Stimulated activated naive CD8-positive, alpha-beta T cell treated with anti-CD3 and anti-CD28 coated beads, Interleukin-15, amount 100 ng/mL, for 72 hours (primary cell): Measurements from ENCODE around the gene GFOD1.
A peak's percentile ranks its signal among the peaks of the same experiment; 100 is the strongest.

Source experiments
- ATAC-seq: fragments of 150-1000 bp; cut with Tn5 transposase; 2 replicates; pipeline ENCODE4 v1.10.0; 2021; ENCODE audit warnings: mild to moderate bottlenecking, moderate library complexity
- DNase-seq, 2 donors: peaks; one replicate each; pipeline ENCODE4 v3.0.0; 2021 to 2022
- H3K27ac Mint-ChIP-seq, 2 donors: one replicate each; pipeline ENCODE4 v1.8.0; 2022; ENCODE audit warnings: mild to moderate bottlenecking in 2 of 2, mixed read lengths in 2 of 2, moderate library complexity in 2 of 2
- H3K27me3 Mint-ChIP-seq: one replicate; pipeline ENCODE4 v1.8.0; 2022; ENCODE audit warnings: mixed read lengths
- H3K4me1 Mint-ChIP-seq: one replicate; pipeline ENCODE4 v1.8.0; 2022; ENCODE audit warnings: mild to moderate bottlenecking, mixed read lengths
- H3K4me3 Mint-ChIP-seq, 2 donors: one replicate each; pipeline ENCODE4 v1.8.0; 2022; ENCODE audit warnings: mild to moderate bottlenecking in 2 of 2, mixed read lengths in 2 of 2, moderate library complexity in 1 of 2
- H3K9me3 Mint-ChIP-seq, 2 donors: one replicate each; pipeline ENCODE4 v1.8.0; 2022; ENCODE audit warnings: mixed read lengths in 2 of 2

Gene GFOD1

GRCh38 chr6:13480631-13481501 is 6.5 kb downstream of the GFOD1 start:
- ATAC-seq = no peak
- Mint-ChIP-seq H3K9me3 (no peaks in the 10 kb centered on the region), H3K27me3 (no peaks in the 10 kb centered on the region), H3K4me3 (no peak overlapping the region), H3K27ac (peak overlapping the region in 1 of 2 donors; percentile 58), H3K4me1 (peaks cover 60% of the 10 kb centered on the region)
- no peak for DNase-seq

- Mint-ChIP-seq H3K4me1 (peaks cover 51% of the 10 kb centered on the region), H3K4me3 (no peak overlapping the region), H3K27me3 (no peaks in the 10 kb centered on the region), H3K9me3 (no peaks in the 10 kb centered on the region), H3K27ac (no peak overlapping the region)
- ATAC-seq (no peak), DNase-seq (no peak)
Observed at GRCh38 chr6:13479971-13480434, 7.4 kb downstream of the GFOD1 start.

GRCh38 chr6:13479206-13479800 is 8.1 kb downstream of the GFOD1 start:
- Mint-ChIP-seq H3K27ac (no peak overlapping the region), H3K4me1 (peaks cover 45% of the 10 kb centered on the region), H3K9me3 (no peaks in the 10 kb centered on the region), H3K4me3 (no peak overlapping the region), H3K27me3 (no peaks in the 10 kb centered on the region)
- DNase-seq = no peak
- peak; percentile 38 for ATAC-seq

GRCh38 chr6:13478525-13478966 is 8.9 kb downstream of the GFOD1 start:
- DNase-seq = no peak
- Mint-ChIP-seq H3K4me1 (peaks cover 37% of the 10 kb centered on the region), H3K4me3 (peak overlapping the region; percentile 2 to 43), H3K9me3 (no peaks in the 10 kb centered on the region), H3K27ac (peak overlapping the region in 1 of 2 donors; percentile 88), H3K27me3 (no peaks in the 10 kb centered on the region)
- ATAC-seq = peak; percentile 70

GRCh38 chr6:13474787-13475186 is 12.6 kb downstream of the GFOD1 start:
- peaks cover 0 to 5% of the 10 kb centered on the region in 2 donors for H3K9me3 Mint-ChIP-seq
- H3K27ac Mint-ChIP-seq = no peak overlapping the region
- H3K27me3 Mint-ChIP-seq = no peaks in the 10 kb centered on the region
- no peak overlapping the region for H3K4me3 Mint-ChIP-seq
- peaks cover 18% of the 10 kb centered on the region for H3K4me1 Mint-ChIP-seq
- ATAC-seq (no peak), DNase-seq (no peak)

- peaks cover 0 to 5% of the 10 kb centered on the region in 2 donors for H3K9me3 Mint-ChIP-seq
- no peaks in the 10 kb centered on the region for H3K27me3 Mint-ChIP-seq
- no peak for DNase-seq
- no peak for ATAC-seq
- no peak overlapping the region for H3K4me3 Mint-ChIP-seq
- H3K4me1 Mint-ChIP-seq = peaks cover 13% of the 10 kb centered on the region
- no peak overlapping the region for H3K27ac Mint-ChIP-seq
Observed at GRCh38 chr6:13474360-13474759, 13.0 kb downstream of the GFOD1 start.

GRCh38 chr6:13473768-13474165 is 13.6 kb downstream of the GFOD1 start:
- H3K27me3 Mint-ChIP-seq = no peaks in the 10 kb centered on the region
- ATAC-seq (no peak), DNase-seq (no peak)
- no peak overlapping the region for H3K27ac Mint-ChIP-seq
- peaks cover 7% of the 10 kb centered on the region for H3K4me1 Mint-ChIP-seq
- H3K4me3 Mint-ChIP-seq = no peak overlapping the region
- peaks cover 0 to 5% of the 10 kb centered on the region in 2 donors for H3K9me3 Mint-ChIP-seq

- DNase-seq (no peak), ATAC-seq (no peak)
- Mint-ChIP-seq H3K27me3 (no peaks in the 10 kb centered on the region), H3K27ac (no peak overlapping the region), H3K9me3 (peaks cover 0 to 5% of the 10 kb centered on the region in 2 donors), H3K4me1 (peaks cover 2% of the 10 kb centered on the region), H3K4me3 (no peak overlapping the region)
Observed at GRCh38 chr6:13472976-13473767, 14.2 kb downstream of the GFOD1 start.

GRCh38 chr6:13472099-13472498 is 15.3 kb downstream of the GFOD1 start:
- ATAC-seq (no peak), DNase-seq (no peak)
- Mint-ChIP-seq H3K4me1 (peaks cover 1% of the 10 kb centered on the region), H3K9me3 (peaks cover 0 to 5% of the 10 kb centered on the region in 2 donors), H3K27ac (no peak overlapping the region), H3K27me3 (no peaks in the 10 kb centered on the region), H3K4me3 (no peak overlapping the region)

GRCh38 chr6:13471184-13471583 is 16.2 kb downstream of the GFOD1 start:
- no peak for ATAC-seq
- no peak overlapping the region for H3K4me3 Mint-ChIP-seq

GRCh38 chr6:13470238-13471140 is 16.9 kb downstream of the GFOD1 start:
- Mint-ChIP-seq H3K27me3 (no peaks in the 10 kb centered on the region), H3K9me3 (peaks cover 0 to 5% of the 10 kb centered on the region in 2 donors), H3K4me3 (no peak overlapping the region), H3K4me1 (peaks cover 17% of the 10 kb centered on the region), H3K27ac (no peak overlapping the region)
- DNase-seq (no peak), ATAC-seq (no peak)

More at GRCh38 chr6:13471184-13471583, 16.2 kb downstream of the GFOD1 start:
- peaks cover 11% of the 10 kb centered on the region for H3K4me1 Mint-ChIP-seq
- H3K27me3 Mint-ChIP-seq = no peaks in the 10 kb centered on the region
- DNase-seq = no peak
- peaks cover 0 to 5% of the 10 kb centered on the region in 2 donors for H3K9me3 Mint-ChIP-seq
- H3K27ac Mint-ChIP-seq = no peak overlapping the region

- DNase-seq (no peak), ATAC-seq (no peak)
- no peak overlapping the region for H3K4me3 Mint-ChIP-seq
- H3K27me3 Mint-ChIP-seq = no peaks in the 10 kb centered on the region
- H3K4me1 Mint-ChIP-seq = peaks cover 24% of the 10 kb centered on the region
- H3K9me3 Mint-ChIP-seq = peaks cover 0 to 5% of the 10 kb centered on the region in 2 donors
- H3K27ac Mint-ChIP-seq = no peak overlapping the region
Observed at GRCh38 chr6:13469693-13470092, 17.7 kb downstream of the GFOD1 start.

- Mint-ChIP-seq H3K9me3 (peaks cover 0 to 5% of the 10 kb centered on the region in 2 donors), H3K27me3 (no peaks in the 10 kb centered on the region), H3K4me3 (no peak overlapping the region), H3K27ac (no peak overlapping the region), H3K4me1 (peaks cover 33% of the 10 kb centered on the region)
- no peak for ATAC-seq
- no peak for DNase-seq
Observed at GRCh38 chr6:13468839-13469238, 18.6 kb downstream of the GFOD1 start.

GRCh38 chr6:13467216-13467600 is 20.2 kb downstream of the GFOD1 start:
- ATAC-seq = no peak
- no peak overlapping the region for H3K4me3 Mint-ChIP-seq
- peaks cover 45% of the 10 kb centered on the region for H3K4me1 Mint-ChIP-seq

More at GRCh38 chr6:13467216-13467600, 20.2 kb downstream of the GFOD1 start:
- Mint-ChIP-seq H3K27me3 (no peaks in the 10 kb centered on the region), H3K9me3 (peaks cover 0 to 5% of the 10 kb centered on the region in 2 donors), H3K27ac (no peak overlapping the region)
- DNase-seq = no peak
